Pancreas (tissue), 10 donors: ENCODE results near the gene CCNE1. TPM values are rescaled to one million over a fixed set of nuclear protein-coding genes. Genes with fewer than 3 reads are reported as not detected.

Experiments
- ATAC-seq, 4 donors: fragments of 200-7000 bp; cut with Tn5 transposase; one replicate each; pipeline versions ENCODE4 v1.8.0 to v1.9.1; 2020; ENCODE audit warnings: mild to moderate bottlenecking in 4 of 4, moderate library complexity in 4 of 4
- DNase-seq, 6 donors: peaks; one replicate each; pipeline ENCODE4 v3.0.0-alpha.2; 2020
- FAIRE-seq: peaks from 2 replicates; lab custom pipeline; 2012; peaks lifted over from hg19 to GRCh38; lab: Jason Lieb, UNC
- H3K27ac ChIP-seq, 4 donors: fragments of 200-600 bp; sonication (generic); 1 replicate in 3 of 4; 2 replicates in 1 of 4; pipeline versions ENCODE4 v1.5.0 to v1.8.0; 2020
- H3K27me3 ChIP-seq, 4 donors: fragments of 200-600 bp; one replicate each; pipeline ENCODE4 v1.8.0; 2021
- H3K36me3 ChIP-seq, 3 donors: fragments of 200-600 bp; sonication (generic) in 1 of 3; one replicate each; pipeline versions ENCODE4 v1.5.0 to v1.8.0; 2020 to 2021
- H3K4me1 ChIP-seq, 3 donors: fragments of 200-600 bp; one replicate each; pipeline ENCODE4 v1.8.0; 2021
- H3K4me3 ChIP-seq, 4 donors: fragments of 200-600 bp; sonication (generic) in 2 of 4; one replicate each; pipeline versions ENCODE4 v1.5.0 to v1.8.0; 2020 to 2021
- H3K9me3 ChIP-seq, 4 donors: fragments of 200-600 bp; one replicate each; pipeline ENCODE4 v1.8.0; 2021
- WGBS, 2 donors: extraction: QIAGEN DNeasy Blood & Tissue Kit; methylation state at CpG; one replicate each; pipeline ENCODE4 v1.1.7; 2013; 5-methylcytosine and 5-hydroxymethylcytosine counted together
- intact Hi-C, 3 donors: fragments of 100-400 bp; cut with DNase I; formaldehyde crosslinking; loops; one replicate each; pipeline versions ENCODE4 v1.11.1 to v1.14.2; 2022
- polyA plus RNA-seq, 2 donors: library from polyadenylated mRNA; stranded (reverse); fragments of 200-250 nt; gene quantifications; one replicate each; pipeline ENCODE4 v1.2.3, GENCODE V29; 2013
- total RNA-seq, 6 donors: library from RNA; stranded (reverse); fragmentation: NEBNext Ultra II Directional in 4 of 6; extraction: Animal tissue kit (Norgen Biotek cat#: 25700) in 4 of 6; gene quantifications; one replicate each; pipeline versions ENCODE4 v1.2.1 to v1.2.4, GENCODE V29; 2021 to 2023
- TF ChIP-seq, protein P1 (sequence below), 4 donors: fragments of 200-600 bp; sonication (generic) in 3 of 4; IDR thresholded peaks; one replicate each; pipeline versions ENCODE4 v1.5.0 to v1.8.0; 2021; ENCODE audit warnings: antibody characterized with exemption in 4 of 4
- donor health status: healthy with polysubstance abuse.
- donor health status: DM: no; HTN: no; CAD: no; lungs with moderate emphysema.
- donor health status: DM: no; HTN: no; CAD: no.
- donor health status: control.
- donor health status: control.
- donor health status: Bipolar disorder and iron deficiency.
- donor health status: DM: yes; HTN: yes; CAD: no.
- donor health status: DM: no; HTN: no; CAD: no.
- donor health status: DM: no; HTN: no; CAD: no.
- donor health status: DM: yes; HTN: yes; CAD: no.

Gene CCNE1
- total and polyA plus RNA-seq, 8 donors = 0.23 to 1.9 (median 0.74) TPM

- Histone ChIP-seq H3K36me3 (no peaks in the 10 kb centered on the region), H3K4me3 (no peak overlapping the region), H3K27ac (no peak overlapping the region), H3K27me3 (no peaks in the 10 kb centered on the region), H3K9me3 (no peaks in the 10 kb centered on the region), H3K4me1 (peaks cover 0 to 12% (median 6%) of the 10 kb centered on the region in 3 donors)
- WGBS, 2 donors = 85% methylated on average over 11 of the region's 11 CpGs
- ATAC-seq (no peak), FAIRE-seq (no peak), DNase-seq (no peak)
- TF ChIP-seq, protein P1, sequence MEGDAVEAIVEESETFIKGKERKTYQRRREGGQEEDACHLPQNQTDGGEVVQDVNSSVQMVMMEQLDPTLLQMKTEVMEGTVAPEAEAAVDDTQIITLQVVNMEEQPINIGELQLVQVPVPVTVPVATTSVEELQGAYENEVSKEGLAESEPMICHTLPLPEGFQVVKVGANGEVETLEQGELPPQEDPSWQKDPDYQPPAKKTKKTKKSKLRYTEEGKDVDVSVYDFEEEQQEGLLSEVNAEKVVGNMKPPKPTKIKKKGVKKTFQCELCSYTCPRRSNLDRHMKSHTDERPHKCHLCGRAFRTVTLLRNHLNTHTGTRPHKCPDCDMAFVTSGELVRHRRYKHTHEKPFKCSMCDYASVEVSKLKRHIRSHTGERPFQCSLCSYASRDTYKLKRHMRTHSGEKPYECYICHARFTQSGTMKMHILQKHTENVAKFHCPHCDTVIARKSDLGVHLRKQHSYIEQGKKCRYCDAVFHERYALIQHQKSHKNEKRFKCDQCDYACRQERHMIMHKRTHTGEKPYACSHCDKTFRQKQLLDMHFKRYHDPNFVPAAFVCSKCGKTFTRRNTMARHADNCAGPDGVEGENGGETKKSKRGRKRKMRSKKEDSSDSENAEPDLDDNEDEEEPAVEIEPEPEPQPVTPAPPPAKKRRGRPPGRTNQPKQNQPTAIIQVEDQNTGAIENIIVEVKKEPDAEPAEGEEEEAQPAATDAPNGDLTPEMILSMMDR (IDR thresholded peaks at IDR 0.05) = no peak
- intact Hi-C loops = no loop called here
These were observed 30.8 kb downstream of the CCNE1 start for GRCh38 chr19:29842471-29843179.

GRCh38 chr19:29843180-29844051 is 31.6 kb downstream of the CCNE1 start:
- H3K4me3 ChIP-seq = peak overlapping the region in 1 of 4 donors; percentile 57
- FAIRE-seq (no peak), ATAC-seq (no peak), DNase-seq (peak; percentile 13 to 75 (median 44))
- no peaks in the 10 kb centered on the region for H3K36me3 ChIP-seq
- intact Hi-C loops = no loop called here
- H3K4me1 ChIP-seq = peaks cover 0 to 12% (median 6%) of the 10 kb centered on the region in 3 donors
- H3K9me3 ChIP-seq = no peaks in the 10 kb centered on the region
- no peak overlapping the region for H3K27ac ChIP-seq
- TF ChIP-seq, protein P1 (IDR thresholded peaks at IDR 0.05) = no peak
- 17 to 20% methylated on average over 48 of the region's 48 CpGs for WGBS, 2 donors
- H3K27me3 ChIP-seq = no peaks in the 10 kb centered on the region

DNA sequence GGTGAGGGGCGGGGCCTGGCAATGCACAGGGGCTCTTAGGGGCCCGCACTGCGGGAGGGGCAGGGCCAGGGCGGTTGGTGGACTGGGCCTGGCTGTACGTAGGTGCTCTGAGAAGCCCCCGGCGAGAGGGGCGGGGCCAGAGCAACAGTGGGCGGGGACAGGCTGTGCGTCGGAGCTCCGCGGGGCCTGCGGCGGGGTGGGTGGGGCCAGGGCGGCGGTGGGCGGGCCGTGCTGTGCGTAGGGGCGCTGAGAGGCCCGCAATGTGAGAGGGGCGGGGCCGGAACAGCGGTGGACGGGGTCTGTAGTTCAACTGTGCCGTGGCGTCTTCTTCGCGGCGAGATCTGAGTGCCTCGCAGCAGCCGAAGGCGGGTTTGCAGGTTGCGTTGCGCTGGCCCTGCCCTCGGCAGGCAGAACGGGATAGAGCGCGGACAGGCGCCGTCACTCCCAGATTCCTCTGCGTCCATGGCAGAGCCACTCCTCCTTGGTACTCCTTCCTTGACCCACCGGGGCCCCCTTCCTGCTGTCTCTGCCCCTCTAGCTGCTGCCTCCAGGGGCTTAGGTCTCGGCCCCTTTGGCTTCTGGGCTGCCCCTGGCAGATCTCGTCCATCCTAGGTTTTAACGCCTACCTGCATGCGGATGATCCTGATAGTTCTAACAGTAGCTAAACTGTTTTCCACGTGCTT is 33.2 kb downstream of the CCNE1 start:
- DNase-seq (peak; percentile 94 to 99 (median 96)), ATAC-seq (peak; percentile 90 to 95 (median 90)), FAIRE-seq (no peak)
- peak overlapping the region; percentile 57 to 81 (median 66) for H3K4me3 ChIP-seq
- no peaks in the 10 kb centered on the region for H3K9me3 ChIP-seq
- peak overlapping the region; percentile 70 to 81 (median 78) for H3K27ac ChIP-seq
- intact Hi-C loops = no loop called here
- no peaks in the 10 kb centered on the region for H3K36me3 ChIP-seq
- peaks cover 0 to 12% (median 6%) of the 10 kb centered on the region in 3 donors for H3K4me1 ChIP-seq
- TF ChIP-seq, protein P1 (IDR thresholded peaks at IDR 0.05) = no peak
- 0 to 1% methylated on average over 40 to 49 of the region's 49 CpGs for WGBS, 2 donors
- H3K27me3 ChIP-seq = no peaks in the 10 kb centered on the region

- H3K4me1 ChIP-seq = peaks cover 0 to 12% (median 6%) of the 10 kb centered on the region in 3 donors
- 2 to 3% methylated on average over 22 of the region's 22 CpGs for WGBS, 2 donors
- TF ChIP-seq, protein P1 (IDR thresholded peaks at IDR 0.05) = no peak
- ATAC-seq (peak in 2 of 4 donors; percentile 3 to 11), DNase-seq (peak in 2 of 6 donors; percentile 22 to 29), FAIRE-seq (no peak)
- H3K27ac ChIP-seq = peak overlapping the region in 3 of 4 donors; percentile 39 to 80 (median 75)
- no peaks in the 10 kb centered on the region for H3K27me3 ChIP-seq
- H3K9me3 ChIP-seq = no peaks in the 10 kb centered on the region
- intact Hi-C loops = no loop called here
- H3K36me3 ChIP-seq = no peaks in the 10 kb centered on the region
- H3K4me3 ChIP-seq = peak overlapping the region; percentile 57 to 81 (median 66)
These were observed 33.9 kb downstream of the CCNE1 start for GRCh38 chr19:29845574-29846176.
